Stimulated activated CD4-positive, alpha-beta T cell treated with anti-CD3 and anti-CD28 coated beads, Interleukin-4, amount 100 ng/mL, for 1 hour (primary cell): ENCODE data around the gene LMOD1.
"Not testable (repeated sequence)": the region's sequence is repeated elsewhere in the genome, so short reads cannot be mapped to it uniquely, and the experiment has no call there.

Source experiments
- DNase-seq: peaks from one replicate; pipeline ENCODE4 v3.0.0-alpha.2; 2020

LMOD1 gene

DNA sequence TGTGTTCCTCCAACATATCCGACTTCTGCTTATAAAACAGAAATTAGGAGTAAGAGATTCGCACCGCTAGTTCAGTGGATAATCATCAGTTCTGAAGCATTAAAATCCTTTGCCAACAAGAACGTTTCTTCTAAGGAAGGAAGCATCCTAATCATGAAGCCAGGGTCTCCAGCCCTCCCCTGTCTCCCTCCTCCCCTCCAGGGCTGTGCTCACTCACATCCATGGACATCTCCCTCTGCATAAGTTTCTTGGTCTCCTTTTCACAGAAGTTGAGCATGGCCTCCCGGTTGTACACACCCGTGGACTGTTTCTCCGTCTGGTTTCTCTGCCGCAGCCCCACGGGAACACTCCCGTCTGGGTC lies 505 bp downstream of the LMOD1 start:
- no peak for DNase-seq

- DNase-seq: no peak
Measured at GRCh38 chr1:201945157-201945556, 1.2 kb downstream of the LMOD1 start.

- no peak for DNase-seq
Measured at GRCh38 chr1:201944639-201945038, 1.7 kb downstream of the LMOD1 start.

DNA sequence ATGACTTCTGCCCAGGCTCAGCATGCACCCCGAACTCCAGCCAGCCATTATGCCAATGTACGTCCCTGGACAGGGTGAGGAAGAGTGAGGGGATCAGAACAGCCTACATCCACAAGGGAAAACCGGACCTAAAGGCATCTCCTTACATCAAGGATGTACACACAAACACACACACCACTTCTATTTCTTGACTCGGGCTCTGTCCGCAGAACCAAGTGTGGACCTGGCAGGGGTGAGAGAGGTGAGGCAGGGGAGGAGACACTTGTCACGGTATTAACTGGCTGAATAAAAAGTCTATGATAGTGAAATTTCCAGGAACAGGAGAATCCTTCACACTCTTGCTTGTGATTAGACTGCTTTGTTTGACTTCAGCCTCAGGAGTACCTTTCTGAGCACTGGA lies 2.3 kb downstream of the LMOD1 start:
- no peak for DNase-seq

DNA sequence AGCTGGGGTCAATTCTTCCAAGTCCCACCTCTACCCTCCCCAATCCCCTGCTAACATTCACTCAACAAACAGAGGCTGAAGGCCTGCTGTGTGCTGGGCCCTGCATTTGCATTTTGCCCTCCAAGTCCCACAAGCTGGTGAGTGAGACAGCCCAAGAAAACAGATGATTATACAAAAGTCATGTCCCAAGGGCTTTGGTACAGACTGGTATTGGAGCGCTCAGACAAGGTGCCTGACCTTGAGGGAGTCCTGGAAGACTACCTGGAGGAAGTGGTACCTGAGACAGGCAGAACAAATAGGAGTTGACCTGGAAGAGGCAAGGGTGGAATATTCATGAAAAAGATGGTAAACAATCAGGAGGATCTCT lies 4.2 kb downstream of the LMOD1 start:
- no peak for DNase-seq

- no peak for DNase-seq
Measured at GRCh38 chr1:201941420-201942128, 4.8 kb downstream of the LMOD1 start.

DNA sequence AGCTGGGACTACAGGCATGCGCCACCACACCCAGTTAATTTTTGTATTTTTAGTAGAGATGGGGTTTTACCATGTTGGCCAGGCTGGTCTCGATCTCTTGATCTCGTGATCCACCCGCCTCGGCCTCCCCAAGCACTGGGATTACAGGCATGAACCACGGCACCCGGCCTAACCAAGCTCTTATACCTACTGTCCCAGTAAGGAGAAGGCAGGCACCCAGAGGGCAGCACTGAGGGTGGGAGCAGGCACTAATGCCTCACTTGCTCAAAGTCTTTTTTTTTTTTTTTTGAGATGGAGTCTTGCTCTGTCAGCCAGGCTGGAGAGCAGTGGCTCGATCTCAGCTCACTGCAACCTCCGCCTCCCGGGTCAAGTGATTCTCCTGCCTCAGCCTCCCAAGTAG lies 6.0 kb downstream of the LMOD1 start:
- not testable (repeated sequence) for DNase-seq

DNA sequence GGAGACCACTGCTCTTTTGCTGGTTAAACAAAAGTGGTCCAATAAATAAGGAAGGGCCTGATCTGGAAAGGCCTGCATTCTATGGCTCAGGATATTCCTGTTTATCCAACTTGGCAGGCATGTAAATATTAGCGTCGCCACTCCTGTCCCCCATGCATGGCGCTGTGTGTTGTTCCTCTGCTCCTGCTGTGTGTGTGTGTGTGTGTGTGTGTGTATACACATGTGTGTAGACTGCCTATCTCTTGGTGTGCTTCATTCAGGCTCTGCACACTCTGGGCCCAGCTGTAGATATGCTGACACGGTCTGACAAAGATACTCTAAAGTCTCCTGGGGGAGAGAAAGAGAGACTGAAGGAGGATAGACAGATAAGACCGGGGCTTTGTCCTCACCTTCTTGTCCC lies 6.8 kb downstream of the LMOD1 start:
- no peak for DNase-seq

GRCh38 chr1:201939148-201939547 lies 7.2 kb downstream of the LMOD1 start:
- no peak for DNase-seq

DNA sequence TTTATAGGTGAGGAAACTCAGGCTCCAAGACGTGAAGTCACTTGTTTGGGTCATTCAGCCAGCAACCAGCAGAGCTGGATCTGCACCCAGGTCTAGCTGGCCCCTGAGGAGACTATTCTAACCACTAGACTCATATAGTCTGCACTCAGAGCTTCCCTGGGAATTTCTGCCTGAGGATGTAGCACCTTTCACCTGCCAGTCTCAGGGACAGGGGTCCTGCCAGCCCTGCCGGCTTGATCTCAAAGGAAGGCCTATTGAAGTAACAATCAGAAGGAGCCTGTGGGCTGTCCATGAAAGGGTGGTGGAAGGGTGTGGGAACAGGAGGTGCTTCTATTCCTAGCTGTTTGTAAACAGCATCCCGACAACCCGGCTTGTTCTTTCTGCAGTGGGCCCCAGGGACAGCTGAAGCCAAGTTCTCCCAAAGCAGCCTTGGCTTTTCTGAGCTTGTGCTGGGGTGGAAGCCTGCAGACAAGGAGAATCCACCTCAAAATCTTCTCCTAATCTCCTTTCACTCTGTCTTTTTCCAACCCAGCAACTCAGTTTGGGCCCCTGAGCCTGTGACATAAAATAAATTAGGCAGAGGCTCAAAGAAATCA lies 7.8 kb downstream of the LMOD1 start:
- DNase-seq: no peak

DNA sequence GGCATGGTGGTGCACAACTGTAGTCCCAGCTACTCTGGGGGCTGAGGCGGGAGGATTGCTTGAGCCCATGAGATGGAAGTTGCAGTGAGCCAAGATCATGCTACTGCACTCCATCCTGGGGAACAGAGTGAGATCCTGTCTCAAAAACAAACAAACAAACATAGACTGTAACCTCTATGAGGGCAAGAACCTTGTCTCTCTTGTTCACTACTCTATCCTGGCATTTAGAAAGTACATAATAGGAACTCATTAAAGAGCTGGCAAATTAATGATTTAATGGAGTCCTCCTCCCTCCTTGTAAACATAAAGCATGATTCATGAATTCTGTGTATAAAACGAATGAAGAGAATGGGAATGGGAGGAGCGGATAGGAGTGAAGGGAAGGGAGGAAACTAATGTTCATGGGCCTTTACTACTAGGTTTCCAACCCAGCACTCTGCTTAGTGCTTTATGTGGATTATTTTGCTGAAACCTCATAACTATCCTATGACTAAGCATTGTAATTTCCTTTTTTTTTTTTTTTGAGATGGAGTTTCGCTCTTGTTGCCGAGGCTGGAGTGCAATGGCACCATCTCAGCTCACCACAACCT lies 8.6 kb downstream of the LMOD1 start:
- DNase-seq: no peak

GRCh38 chr1:201933840-201934430 lies 12.4 kb downstream of the LMOD1 start:
- no peak for DNase-seq

DNA sequence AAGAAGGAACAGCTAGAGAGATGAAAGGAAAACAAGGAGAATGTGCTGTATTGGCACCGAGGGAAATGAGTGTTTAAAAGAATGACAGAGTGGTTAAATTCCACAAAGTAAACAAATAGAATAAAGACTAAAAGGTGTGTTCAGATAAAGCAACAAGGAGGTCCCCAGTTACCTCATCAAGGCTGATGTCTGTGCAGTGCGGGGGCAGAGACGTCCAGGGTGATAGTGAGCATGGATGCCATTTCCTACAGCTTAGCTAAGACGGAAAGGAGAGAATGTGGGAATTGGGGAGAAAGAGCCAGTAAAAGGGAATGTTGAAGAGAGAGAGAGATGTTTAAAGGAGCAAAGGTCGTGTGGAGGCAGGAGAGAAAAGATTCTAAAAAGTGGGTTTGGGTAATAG lies 15.5 kb downstream of the LMOD1 start:
- DNase-seq: no peak

DNA sequence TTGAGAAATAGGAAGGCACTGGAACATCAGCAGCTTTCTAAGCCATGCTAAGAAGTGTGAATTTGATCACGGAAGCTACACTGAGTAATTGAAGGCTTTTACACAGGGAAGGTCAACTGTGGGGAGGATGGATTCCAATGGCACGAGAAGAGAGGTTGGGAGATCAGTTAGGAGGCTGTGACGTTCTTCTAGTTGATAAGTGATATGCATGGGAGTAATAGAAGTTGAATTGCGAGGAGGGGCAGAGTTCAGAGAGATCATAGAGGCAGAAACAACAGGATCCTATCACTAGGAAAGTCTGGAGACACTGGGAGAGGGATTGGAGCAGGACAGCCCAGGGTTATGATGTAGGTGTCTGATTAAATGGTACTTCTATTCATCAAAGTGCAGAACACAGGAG lies 16.2 kb downstream of the LMOD1 start:
- no peak for DNase-seq

- DNase-seq: no peak
Measured at GRCh38 chr1:201928266-201928665, 18.1 kb downstream of the LMOD1 start.

- no peak for DNase-seq
Measured at GRCh38 chr1:201925981-201926645, 20.2 kb downstream of the LMOD1 start.

GRCh38 chr1:201925301-201925567 lies 21.1 kb downstream of the LMOD1 start:
- DNase-seq: no peak

DNA sequence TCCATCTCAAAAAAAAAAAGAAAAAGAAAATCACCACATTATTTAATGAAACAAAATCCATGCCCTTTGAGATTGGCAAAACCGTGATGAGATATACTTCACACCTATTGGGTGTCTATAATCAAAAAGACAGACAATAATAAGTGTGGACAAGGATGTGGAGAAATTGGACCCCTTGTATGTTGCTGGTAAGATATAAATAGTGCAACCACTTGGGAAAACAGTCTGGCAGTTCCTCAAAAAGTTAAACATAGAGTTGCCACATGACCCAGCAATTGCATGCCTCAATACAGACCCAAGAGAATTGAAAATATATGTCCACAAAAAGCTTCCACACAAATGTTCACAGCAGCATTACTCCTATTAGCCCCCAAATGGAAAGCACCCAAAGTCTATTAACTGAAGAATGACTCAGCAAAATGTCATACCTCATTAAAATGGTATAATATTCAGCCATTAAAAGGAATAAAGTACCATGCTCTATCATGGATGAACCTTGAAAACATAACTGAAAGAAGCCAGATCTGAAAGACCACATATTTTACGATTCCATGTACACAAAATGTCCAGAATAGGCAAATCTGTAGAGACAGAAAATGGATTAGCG lies 24.3 kb downstream of the LMOD1 start:
- no peak for DNase-seq

DNA sequence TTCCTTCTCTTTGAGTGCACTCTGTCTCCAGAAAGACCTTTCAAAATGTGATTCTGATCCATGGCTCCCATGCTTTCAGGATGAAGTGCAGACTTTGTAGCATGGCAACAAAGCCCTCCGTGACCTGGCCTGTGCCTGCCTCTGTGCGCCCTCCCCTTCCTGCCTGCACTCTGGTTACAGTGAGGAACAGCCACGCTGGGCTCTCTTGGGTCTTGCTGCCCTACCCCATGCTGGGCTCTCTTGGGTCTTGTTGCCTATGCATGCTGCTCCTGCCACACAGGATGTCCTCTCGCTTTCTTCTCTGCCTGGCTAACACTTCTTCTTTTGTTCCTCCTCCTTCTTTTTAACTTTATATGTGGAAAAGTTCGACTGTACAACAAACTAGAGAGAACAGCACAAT lies 28.0 kb downstream of the LMOD1 start:
- DNase-seq: no peak

GRCh38 chr1:201917362-201918033 lies 28.9 kb downstream of the LMOD1 start:
- DNase-seq: no peak

GRCh38 chr1:201916649-201917249 lies 29.6 kb downstream of the LMOD1 start:
- DNase-seq: no peak

- no peak for DNase-seq
Measured at GRCh38 chr1:201914456-201915235, 31.7 kb downstream of the LMOD1 start.
